Endothelial cell of umbilical vein (primary cell): ENCODE results near the gene PRKAR1A.

Experiments
- EZH2 ChIP-seq: IDR thresholded peaks from 2 replicates; pipeline ENCODE4 v1.6.1; 2012; ENCODE audit warnings: borderline replicate concordance, low read depth, mild to moderate bottlenecking, moderate library complexity, low read length, inconsistent platforms; ENCODE audit not compliant: severe bottlenecking
- POLR2A ChIP-seq: IDR thresholded peaks from 2 replicates; pipeline ENCODE4 v1.6.1; 2012; ENCODE audit warnings: low read depth, mild to moderate bottlenecking, control low read depth, low read length
- POLR2AphosphoS5 ChIP-seq: IDR thresholded peaks from 2 replicates; pipeline ENCODE4 v1.6.1; 2012; ENCODE audit warnings: low read depth, mild to moderate bottlenecking, control low read depth, low read length, moderate library complexity; ENCODE audit not compliant: insufficient read depth
- TF ChIP-seq, protein P1 (sequence below), 2 donors: IDR thresholded peaks; 1 replicate in 1 of 2; 2 replicates in 1 of 2; pipeline ENCODE4 v1.5.1; 2011; ENCODE audit warnings: low read length in 2 of 2, mild to moderate bottlenecking in 2 of 2, moderate library complexity in 2 of 2, control low read depth in 1 of 2, inconsistent platforms in 1 of 2, low read depth in 1 of 2; ENCODE audit not compliant: insufficient read depth in 1 of 2; ENCODE audit errors: extremely low read depth in 1 of 2

- no peak for TF ChIP-seq POLR2A
- TF ChIP-seq, protein P1, sequence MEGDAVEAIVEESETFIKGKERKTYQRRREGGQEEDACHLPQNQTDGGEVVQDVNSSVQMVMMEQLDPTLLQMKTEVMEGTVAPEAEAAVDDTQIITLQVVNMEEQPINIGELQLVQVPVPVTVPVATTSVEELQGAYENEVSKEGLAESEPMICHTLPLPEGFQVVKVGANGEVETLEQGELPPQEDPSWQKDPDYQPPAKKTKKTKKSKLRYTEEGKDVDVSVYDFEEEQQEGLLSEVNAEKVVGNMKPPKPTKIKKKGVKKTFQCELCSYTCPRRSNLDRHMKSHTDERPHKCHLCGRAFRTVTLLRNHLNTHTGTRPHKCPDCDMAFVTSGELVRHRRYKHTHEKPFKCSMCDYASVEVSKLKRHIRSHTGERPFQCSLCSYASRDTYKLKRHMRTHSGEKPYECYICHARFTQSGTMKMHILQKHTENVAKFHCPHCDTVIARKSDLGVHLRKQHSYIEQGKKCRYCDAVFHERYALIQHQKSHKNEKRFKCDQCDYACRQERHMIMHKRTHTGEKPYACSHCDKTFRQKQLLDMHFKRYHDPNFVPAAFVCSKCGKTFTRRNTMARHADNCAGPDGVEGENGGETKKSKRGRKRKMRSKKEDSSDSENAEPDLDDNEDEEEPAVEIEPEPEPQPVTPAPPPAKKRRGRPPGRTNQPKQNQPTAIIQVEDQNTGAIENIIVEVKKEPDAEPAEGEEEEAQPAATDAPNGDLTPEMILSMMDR (IDR thresholded peaks at IDR 0.05; ENCODE audit: extremely low read depth in 1 of 2, insufficient read depth in 1 of 2, low read depth in 1 of 2, low read length in 2 of 2) = no peak
- no peak for TF ChIP-seq EZH2
- TF ChIP-seq POLR2AphosphoS5 = no peak
Observed at GRCh38 chr17:68566442-68566738, 54.2 kb downstream of the PRKAR1A start.
